Suprapubic skin (tissue), 4 donors: ENCODE measurements around the gene TELO2.

Experiments used
- CTCF ChIP-seq, 2 donors: fragments of 200-600 bp in 1 of 2; fragments of 450-650 bp in 1 of 2; sonication (generic) in 1 of 2; IDR thresholded peaks; one replicate each; pipeline ENCODE4 v1.5.1; 2016 to 2019; ENCODE audit warnings: antibody characterized with exemption in 2 of 2, mild to moderate bottlenecking in 1 of 2, moderate library complexity in 1 of 2
- EP300 ChIP-seq: sonication (generic); formaldehyde crosslinking; IDR thresholded peaks from one replicate; pipeline ENCODE4 v1.6.1; 2017; ENCODE audit warnings: antibody characterized with exemption
- POLR2A ChIP-seq, 2 donors: fragments of 450-650 bp; IDR thresholded peaks; one replicate each; pipeline ENCODE4 v1.6.1; 2017; ENCODE audit warnings: antibody characterized with exemption in 2 of 2, mild to moderate bottlenecking in 2 of 2, moderate library complexity in 2 of 2
- POLR2AphosphoS5 ChIP-seq, 3 donors: sonication (generic); formaldehyde crosslinking; IDR thresholded peaks; one replicate each; pipeline ENCODE4 v1.6.1; 2017; ENCODE audit warnings: antibody characterized with exemption in 3 of 3

- TF ChIP-seq CTCF (IDR thresholded peaks at IDR 0.05) (no peak), POLR2A (IDR thresholded peaks at IDR 0.05) (no peak), POLR2AphosphoS5 (IDR thresholded peaks at IDR 0.05) (no peak), EP300 (no peak)
Measured at GRCh38 chr16:1469693-1470201, 23.4 kb upstream of the TELO2 start.
